ENCODE data around the gene AADACL3.

The AADACL3 gene

DNA sequence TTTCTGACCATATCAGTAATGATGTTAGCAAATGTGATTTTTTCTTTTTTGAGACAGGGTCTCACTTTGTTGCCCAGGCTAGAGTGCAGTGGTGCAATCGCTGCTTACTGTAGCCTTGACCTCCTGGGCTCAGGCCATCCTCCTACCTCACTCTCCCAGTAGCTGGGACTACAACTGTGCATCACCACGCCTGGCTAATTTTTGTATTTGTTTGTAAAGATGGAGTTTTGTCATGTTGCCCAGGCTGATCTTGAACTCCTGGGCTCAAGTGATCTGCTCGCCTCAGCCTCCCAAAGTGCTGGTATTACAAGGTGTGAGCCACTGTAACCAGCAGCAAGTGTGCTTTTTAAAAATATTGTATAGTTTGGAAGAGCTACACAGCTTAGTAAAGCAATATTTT lies 26.0 kb downstream of the AADACL3 start:
- H3K4me3 ChIP-seq (ENCODE audit: low read length), result no peak overlapping the region
- no peaks in the 10 kb centered on the region for H4K20me1 ChIP-seq (ENCODE audit: insufficient read depth, low read length)
- peaks cover 44% of the 10 kb centered on the region for H3K27me3 ChIP-seq (replicated peaks; ENCODE audit: insufficient read depth, low read length)
- H3K4me2 ChIP-seq (ENCODE audit: low read depth, low read length), result no peak overlapping the region
- no peaks in the 10 kb centered on the region for H3K9me2 ChIP-seq (replicated peaks; ENCODE audit: insufficient read depth, low read length)
- no peaks in the 10 kb centered on the region for H3K36me3 ChIP-seq (replicated peaks; ENCODE audit: insufficient read depth, low read length)
- no peak overlapping the region for H3K27ac ChIP-seq (ENCODE audit: low read length)
- no peaks in the 10 kb centered on the region for H3K79me2 ChIP-seq (ENCODE audit: low read length)
- TF ChIP-seq EZH2phosphoT487 (IDR thresholded peaks at IDR 0.05; ENCODE audit: low read length) (no peak), CTCF (IDR thresholded peaks at IDR 0.05; ENCODE audit: low read length) (no peak), EZH2 (optimal IDR thresholded peaks at IDR 0.05; ENCODE audit: low read depth, low read length) (no peak)
- H3K4me1 ChIP-seq (ENCODE audit: low read length), result peaks cover 8% of the 10 kb centered on the region
- no peak overlapping the region for H3K9ac ChIP-seq (ENCODE audit: low read length)
- H3K9me3 ChIP-seq (replicated peaks; ENCODE audit: insufficient read depth, low read length), result no peaks in the 10 kb centered on the region
- DNase-seq, result no peak
- H3F3A ChIP-seq (ENCODE audit: insufficient read depth, low read length), result peaks cover 5% of the 10 kb centered on the region; the same call in 1 of the 2 replicates
- no peak overlapping the region for H2AFZ ChIP-seq (ENCODE audit: low read length)

GRCh38 chr1:12745126-12745991 lies 29.4 kb downstream of the AADACL3 start:
- no peak overlapping the region for H3K4me3 ChIP-seq (ENCODE audit: low read length)
- no peak for DNase-seq
- H4K20me1 ChIP-seq (ENCODE audit: insufficient read depth, low read length), result no peaks in the 10 kb centered on the region
- no peak overlapping the region for H2AFZ ChIP-seq (ENCODE audit: low read length)
- no peak overlapping the region for H3K9ac ChIP-seq (ENCODE audit: low read length)
- no peak overlapping the region for H3K4me2 ChIP-seq (ENCODE audit: low read depth, low read length)
- H3K4me1 ChIP-seq (ENCODE audit: low read length), result peaks cover 8% of the 10 kb centered on the region
- H3K36me3 ChIP-seq (replicated peaks; ENCODE audit: insufficient read depth, low read length), result no peaks in the 10 kb centered on the region
- H3K27me3 ChIP-seq (replicated peaks; ENCODE audit: insufficient read depth, low read length), result peaks cover 65% of the 10 kb centered on the region
- H3K9me3 ChIP-seq (replicated peaks; ENCODE audit: insufficient read depth, low read length), result no peaks in the 10 kb centered on the region
- H3K79me2 ChIP-seq (ENCODE audit: low read length), result no peaks in the 10 kb centered on the region
- no peaks in the 10 kb centered on the region for H3K9me2 ChIP-seq (replicated peaks; ENCODE audit: insufficient read depth, low read length)
- no peak overlapping the region for H3K27ac ChIP-seq (ENCODE audit: low read length)
- no peak for TF ChIP-seq EZH2phosphoT487 (IDR thresholded peaks at IDR 0.05; ENCODE audit: low read length)
- TF ChIP-seq EZH2 (optimal IDR thresholded peaks at IDR 0.05; ENCODE audit: low read depth, low read length), result no peak
- TF ChIP-seq CTCF (IDR thresholded peaks at IDR 0.05; ENCODE audit: low read length), result no peak
- peaks cover 5% of the 10 kb centered on the region; the same call in 1 of the 2 replicates for H3F3A ChIP-seq (ENCODE audit: insufficient read depth, low read length)

DNA sequence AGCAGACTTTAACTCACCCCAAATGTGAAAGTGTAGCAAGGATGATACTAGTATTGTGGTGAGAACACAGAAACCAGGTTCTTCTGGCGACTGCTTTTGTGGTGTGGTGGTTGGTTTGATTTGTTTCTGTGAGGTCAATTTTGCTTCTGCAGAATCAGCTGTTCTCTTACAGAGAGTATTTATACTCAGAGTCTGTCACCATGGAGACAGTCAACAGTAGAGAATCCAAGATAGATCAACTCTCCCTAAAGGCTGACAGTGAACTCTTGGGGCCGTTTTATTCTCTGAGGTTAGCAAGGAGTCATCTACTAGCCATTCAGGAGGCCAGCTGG lies 30.0 kb downstream of the AADACL3 start, which contains the start of gene CFAP107:
Gene CFAP107, plus strand, starts transcription at position 209 of the 332 bp plus-strand sequence. CDS start 231 bp downstream, outside the sequence.
- no peaks in the 10 kb centered on the region for H3K79me2 ChIP-seq (ENCODE audit: low read length)
- DNase-seq, result peak; percentile 87
- H2AFZ ChIP-seq (ENCODE audit: low read length), result no peak within 1 kb of the TSS
- no peaks in the 10 kb centered on the region for H4K20me1 ChIP-seq (ENCODE audit: insufficient read depth, low read length)
- H3K9me3 ChIP-seq (replicated peaks; ENCODE audit: insufficient read depth, low read length), result no peaks in the 10 kb centered on the region
- TF ChIP-seq EZH2 (optimal IDR thresholded peaks at IDR 0.05; ENCODE audit: low read depth, low read length) (no peak), EZH2phosphoT487 (IDR thresholded peaks at IDR 0.05; ENCODE audit: low read length) (no peak), CTCF (IDR thresholded peaks at IDR 0.05; ENCODE audit: low read length) (no peak)
- peaks cover 8% of the 10 kb centered on the region for H3K4me1 ChIP-seq (ENCODE audit: low read length)
- H3K9ac ChIP-seq (ENCODE audit: low read length), result no peak within 1 kb of the TSS
- no peaks in the 10 kb centered on the region for H3K36me3 ChIP-seq (replicated peaks; ENCODE audit: insufficient read depth, low read length)
- no peaks in the 10 kb centered on the region for H3K9me2 ChIP-seq (replicated peaks; ENCODE audit: insufficient read depth, low read length)
- H3K4me3 ChIP-seq (ENCODE audit: low read length), result no peak within 1 kb of the TSS
- no peak within 1 kb of the TSS for H3K27ac ChIP-seq (ENCODE audit: low read length)
- no peak within 1 kb of the TSS for H3K4me2 ChIP-seq (ENCODE audit: low read depth, low read length)
- peaks cover 71% of the 10 kb centered on the region for H3K27me3 ChIP-seq (replicated peaks; ENCODE audit: insufficient read depth, low read length)
- peaks cover 5% of the 10 kb centered on the region; the same call in 1 of the 2 replicates for H3F3A ChIP-seq (ENCODE audit: insufficient read depth, low read length)

Measured in MM.1S (cell line).